H9 (cell line): ENCODE data around the gene TIMM22. TPM values are rescaled to one million over a fixed set of nuclear protein-coding genes. Genes with fewer than 3 reads are reported as not detected.

Experiments
- DNase-seq: peaks from one replicate; pipeline ENCODE4 v3.0.0-alpha.2; 2017
- H2AFZ ChIP-seq: one replicate; pipeline ENCODE4 v1.6.1; 2013; ENCODE audit warnings: mild to moderate bottlenecking, low read length, control low read depth, moderate library complexity
- H2AK5ac ChIP-seq: 2 replicates; pipeline ENCODE4 v1.6.1; 2013; ENCODE audit warnings: low read length, control low read depth, mixed read lengths; ENCODE audit not compliant: insufficient read length
- H2BK120ac ChIP-seq: one replicate; pipeline ENCODE4 v1.6.1; 2013; ENCODE audit warnings: low read depth, mild to moderate bottlenecking, low read length, control low read depth, inconsistent platforms; ENCODE audit not compliant: poor library complexity, severe bottlenecking
- H2BK12ac ChIP-seq: 2 replicates; pipeline ENCODE4 v1.6.1; 2013; ENCODE audit warnings: low read length, control low read depth, mixed read lengths, low read depth; ENCODE audit not compliant: insufficient read length
- H2BK15ac ChIP-seq: 2 replicates; pipeline ENCODE4 v1.6.1; 2013; ENCODE audit warnings: low read depth, low read length, control low read depth
- H2BK20ac ChIP-seq: one replicate; pipeline ENCODE4 v1.6.1; 2013; ENCODE audit warnings: low read depth, mild to moderate bottlenecking, low read length, control low read depth, inconsistent platforms; ENCODE audit not compliant: poor library complexity, severe bottlenecking
- H2BK5ac ChIP-seq: 2 replicates; pipeline ENCODE4 v1.6.1; 2013; ENCODE audit warnings: low read length, control low read depth, mixed read lengths; ENCODE audit not compliant: insufficient read length
- H3K14ac ChIP-seq: 2 replicates; pipeline ENCODE4 v1.6.1; 2013; ENCODE audit warnings: low read length, control low read depth; ENCODE audit not compliant: insufficient read depth
- H3K18ac ChIP-seq: 2 replicates; pipeline ENCODE4 v1.6.1; 2013; ENCODE audit warnings: low read depth, mild to moderate bottlenecking, mixed read lengths, low read length, control low read depth; ENCODE audit not compliant: insufficient read length
- H3K23ac ChIP-seq: 2 replicates; pipeline ENCODE4 v1.6.1; 2013; ENCODE audit warnings: low read length, control low read depth, mixed read lengths, low read depth; ENCODE audit not compliant: insufficient read length
- H3K23me2 ChIP-seq: 2 replicates; pipeline ENCODE4 v1.6.1; 2013; ENCODE audit warnings: low read depth, mild to moderate bottlenecking, mixed read lengths, low read length, control low read depth; ENCODE audit not compliant: insufficient read length, poor library complexity, severe bottlenecking
- H3K27ac ChIP-seq: 2 replicates; pipeline ENCODE4 v1.5.1; 2013; ENCODE audit warnings: low read length, control low read depth, mixed read lengths, low read depth; ENCODE audit not compliant: insufficient read length
- H3K27me3 ChIP-seq: 2 replicates; pipeline ENCODE4 v1.6.1; 2013; ENCODE audit warnings: low read length, control low read depth, inconsistent platforms; ENCODE audit not compliant: insufficient read depth
- H3K4ac ChIP-seq: 2 replicates; pipeline ENCODE4 v1.6.1; 2013; ENCODE audit warnings: low read depth, mild to moderate bottlenecking, control low read depth, inconsistent platforms, low read length, moderate library complexity
- H3K4me1 ChIP-seq: 2 replicates; pipeline ENCODE4 v1.6.1; 2013; ENCODE audit warnings: low read length, control low read depth, inconsistent platforms; ENCODE audit not compliant: insufficient read depth
- H3K4me2 ChIP-seq: 2 replicates; pipeline ENCODE4 v1.6.1; 2013; ENCODE audit warnings: low read length, control low read depth, mixed read lengths; ENCODE audit not compliant: insufficient read length, insufficient read depth
- H3K56ac ChIP-seq: 2 replicates; pipeline ENCODE4 v1.6.1; 2013; ENCODE audit warnings: low read depth, mild to moderate bottlenecking, mixed read lengths, low read length, control low read depth; ENCODE audit not compliant: insufficient read length
- H3K79me1 ChIP-seq: 2 replicates; pipeline ENCODE4 v1.6.1; 2013; ENCODE audit warnings: low read depth, mild to moderate bottlenecking, moderate library complexity, low read length, control low read depth, inconsistent platforms; ENCODE audit not compliant: insufficient read depth, poor library complexity, severe bottlenecking
- H3K79me2 ChIP-seq: 2 replicates; pipeline ENCODE4 v1.6.1; 2013; ENCODE audit warnings: low read length, control low read depth, inconsistent platforms; ENCODE audit not compliant: insufficient read depth
- H3K9ac ChIP-seq: 2 replicates; pipeline ENCODE4 v1.6.1; 2013; ENCODE audit warnings: low read length, control low read depth, mixed read lengths; ENCODE audit not compliant: insufficient read length; ENCODE audit errors: extremely low read depth
- H3K9me3 ChIP-seq: one replicate; pipeline ENCODE4 v1.6.1; 2013; ENCODE audit warnings: low read depth, low read length, inconsistent platforms; ENCODE audit not compliant: control insufficient read depth
- H3T11ph ChIP-seq: one replicate; pipeline ENCODE4 v1.6.1; 2013; ENCODE audit warnings: mild to moderate bottlenecking, low read length, control low read depth, inconsistent platforms
- H4K20me1 ChIP-seq: one replicate; pipeline ENCODE4 v1.6.1; 2013; ENCODE audit not compliant: control insufficient read depth, insufficient read length, insufficient read depth
- H4K5ac ChIP-seq: 2 replicates; pipeline ENCODE4 v1.6.1; 2013; ENCODE audit warnings: low read depth, mild to moderate bottlenecking, mixed read lengths, low read length, control low read depth; ENCODE audit not compliant: insufficient read length
- H4K8ac ChIP-seq: replicated peaks from 2 replicates; pipeline ENCODE4 v1.6.1; 2013; ENCODE audit warnings: low read length, control low read depth, mixed read lengths, low read depth; ENCODE audit not compliant: insufficient read length
- H4K91ac ChIP-seq: 2 replicates; pipeline ENCODE4 v1.6.1; 2013; ENCODE audit warnings: low read depth, mild to moderate bottlenecking, moderate library complexity, mixed read lengths, low read length, control low read depth; ENCODE audit not compliant: insufficient read length
- H3K27ac Mint-ChIP-seq, 3 experiments: 2 replicates in 2 of 3; 3 replicates in 1 of 3; pipeline ENCODE4 v1.8.0; 2020 to 2021; ENCODE audit warnings: mixed read lengths in 3 of 3, mild to moderate bottlenecking in 1 of 3, moderate library complexity in 1 of 3
- H3K27me3 Mint-ChIP-seq: 2 replicates; pipeline ENCODE4 v1.8.0; 2021; ENCODE audit warnings: low read depth, mild to moderate bottlenecking, moderate library complexity, mixed read lengths
- H3K36me3 Mint-ChIP-seq, 3 experiments: 2 replicates in 2 of 3; 3 replicates in 1 of 3; pipeline ENCODE4 v1.8.0; 2020 to 2021; ENCODE audit warnings: low read depth in 3 of 3, mixed read lengths in 3 of 3; ENCODE audit not compliant: insufficient read depth in 1 of 3
- H3K4me1 Mint-ChIP-seq, 2 experiments: 2 replicates each; pipeline ENCODE4 v1.8.0; 2020; ENCODE audit warnings: mixed read lengths in 2 of 2
- H3K4me3 Mint-ChIP-seq, 2 experiments: 2 replicates in 1 of 2; 3 replicates in 1 of 2; pipeline ENCODE4 v1.8.0; 2020 to 2021; ENCODE audit warnings: mild to moderate bottlenecking in 2 of 2, mixed read lengths in 2 of 2, moderate library complexity in 1 of 2
- H3K9me3 Mint-ChIP-seq, 2 experiments: 2 replicates in 1 of 2; 3 replicates in 1 of 2; pipeline ENCODE4 v1.8.0; 2020; ENCODE audit warnings: mild to moderate bottlenecking in 2 of 2, mixed read lengths in 2 of 2, moderate library complexity in 1 of 2
- CTCF ChIP-seq: fragments of 200-600 bp; sonication (generic); conservative IDR thresholded peaks from 3 replicates; pipeline ENCODE4 v1.8.0; 2021; ENCODE audit warnings: antibody characterized with exemption, mild to moderate bottlenecking
- WGBS: extraction: QIAGEN DNeasy Blood & Tissue Kit; methylation state at CpG from one replicate; pipeline ENCODE4 v1.1.7; 2013; ENCODE audit warnings: missing lambda C conversion rate, low lambda C conversion rate, mixed read lengths; ENCODE audit not compliant: insufficient read length; ENCODE audit errors: extremely low coverage; 5-methylcytosine and 5-hydroxymethylcytosine counted together
- total RNA-seq: library from RNA; stranded (reverse); gene quantifications from 2 replicates; pipeline ENCODE4 v1.2.1, GENCODE V29; 2021

The TIMM22 gene
- total RNA-seq, 1 experiment from 2014 or later, result 23.0 TPM

- peaks cover 6% of the 10 kb centered on the region; the same call in 1 of the 2 replicates for H3K79me2 ChIP-seq
These were observed 38.0 kb upstream of the TIMM22 start for GRCh38 chr17:958712-959451.

More at GRCh38 chr17:958712-959451, 38.0 kb upstream of the TIMM22 start:
- TF ChIP-seq CTCF, result no peak
- no peak for DNase-seq
- Histone ChIP-seq H3K4me1 (no peaks in the 10 kb centered on the region; the same call in 1 of the 2 replicates), H4K91ac (no peak overlapping the region), H2BK20ac (no peak overlapping the region), H3K18ac (no peak overlapping the region), H2AFZ (no peak overlapping the region), H3K23ac (no peak overlapping the region), H3T11ph (no peak overlapping the region), H3K23me2 (no peaks in the 10 kb centered on the region), H3K14ac (no peak overlapping the region), H2AK5ac (no peak overlapping the region), H3K56ac (no peak overlapping the region), H4K20me1 (no peaks in the 10 kb centered on the region), H4K8ac (no peak overlapping the region), H3K79me1 (peaks cover 7% of the 10 kb centered on the region), H3K9ac (no peak overlapping the region), H2BK15ac (no peak overlapping the region), H3K27ac (no peak overlapping the region), H3K27me3 (no peaks in the 10 kb centered on the region), H3K9me3 (no peaks in the 10 kb centered on the region), H2BK12ac (no peak overlapping the region), H3K4me2 (no peak overlapping the region), H4K5ac (no peak overlapping the region), H2BK120ac (no peak overlapping the region), H2BK5ac (no peak overlapping the region), H3K4ac (no peak overlapping the region)
- Mint-ChIP-seq H3K36me3 (peaks cover 11 to 24% (median 21%) of the 10 kb centered on the region in 3 experiments; a peak in 6 of 7 replicates), H3K27ac (peak overlapping the region; percentile 65 to 84 (median 75); a peak in 5 of 7 replicates), H3K4me3 (no peak overlapping the region), H3K9me3 (no peaks in the 10 kb centered on the region), H3K4me1 (peaks cover 42 to 52% of the 10 kb centered on the region in 2 experiments), H3K27me3 (no peaks in the 10 kb centered on the region)
- no CpG with 5 or more reads among the region's 31 CpGs for WGBS
